GM21423 (cell line): ENCODE measurements around the gene SARS1.
"Not testable (repeated sequence)": the region's sequence is repeated elsewhere in the genome, so short reads cannot be mapped to it uniquely, and the experiment has no call there.

ENCODE experiments used
- ATAC-seq: cut with Tn5 transposase; IDR thresholded peaks from one replicate; pipeline ENCODE4 v1.9.1; 2021; ENCODE audit warnings: mild to moderate bottlenecking, moderate library complexity; ENCODE audit not compliant: unreplicated experiment

SARS1 gene

GRCh38 chr1:109272831-109273547 lies 59.3 kb downstream of the SARS1 start:
- no peak for ATAC-seq

GRCh38 chr1:109273570-109274288 lies 60.0 kb downstream of the SARS1 start:
- no peak for ATAC-seq

- no peak for ATAC-seq
Observed at GRCh38 chr1:109274533-109275476, 61.1 kb downstream of the SARS1 start.

GRCh38 chr1:109275706-109276345 lies 62.1 kb downstream of the SARS1 start:
- ATAC-seq: no peak

GRCh38 chr1:109277434-109278204 lies 63.9 kb downstream of the SARS1 start:
- peak; percentile 84 for ATAC-seq

GRCh38 chr1:109279615-109280278 lies 66.0 kb downstream of the SARS1 start:
- ATAC-seq: no peak

- no peak for ATAC-seq
Observed at GRCh38 chr1:109280862-109281261, 67.1 kb downstream of the SARS1 start.

GRCh38 chr1:109281680-109282496 lies 68.2 kb downstream of the SARS1 start:
- ATAC-seq: no peak

- no peak for ATAC-seq
Observed at GRCh38 chr1:109282497-109282951, 68.8 kb downstream of the SARS1 start.

- ATAC-seq: peak; percentile 95
Observed at GRCh38 chr1:109282952-109283747, 69.4 kb downstream of the SARS1 start, which contains the start of gene PSRC1. TSS of gene PSRC1 (minus strand) at chr1:109283145.

- no peak for ATAC-seq
Observed at GRCh38 chr1:109283748-109284600, 70.3 kb downstream of the SARS1 start.

- not testable (repeated sequence) for ATAC-seq
Observed at GRCh38 chr1:109286762-109287161, 73.0 kb downstream of the SARS1 start.
